NT2/D1 (cell line): ENCODE measurements around the gene PDLIM5.

ENCODE experiments used
- YY1 ChIP-seq: IDR thresholded peaks from 2 replicates; pipeline ENCODE4 v1.6.1; 2011; ENCODE audit not compliant: insufficient read length, insufficient read depth
- ZNF274 ChIP-seq: IDR thresholded peaks from 2 replicates; pipeline ENCODE4 v1.6.1; 2011; ENCODE audit warnings: mild to moderate bottlenecking, low read depth, low read length

- TF ChIP-seq ZNF274, result no peak
- no peak for TF ChIP-seq YY1
These were observed 123.9 kb downstream of the PDLIM5 start for GRCh38 chr4:94575652-94576051.
